Tibial nerve (tissue), 4 donors: ENCODE measurements around the gene ARHGEF11.

ENCODE experiments used
- EP300 ChIP-seq, 2 donors: sonication (generic); formaldehyde crosslinking; IDR thresholded peaks; one replicate each; pipeline ENCODE4 v1.6.1; 2017; ENCODE audit warnings: antibody characterized with exemption in 2 of 2, mild to moderate bottlenecking in 1 of 2
- POLR2A ChIP-seq, 2 donors: fragments of 450-650 bp; IDR thresholded peaks; one replicate each; pipeline ENCODE4 v1.6.1; 2017; ENCODE audit warnings: antibody characterized with exemption in 2 of 2, mild to moderate bottlenecking in 2 of 2, moderate library complexity in 2 of 2
- TF ChIP-seq, protein P1 (sequence below), 5 experiments: fragments of 200-600 bp in 3 of 5; fragments of 450-650 bp in 2 of 5; sonication (generic) in 3 of 5; IDR thresholded peaks; one replicate each; pipeline ENCODE4 v1.5.1; 2016 to 2019; ENCODE audit warnings: antibody characterized with exemption in 5 of 5, mild to moderate bottlenecking in 3 of 5, moderate library complexity in 2 of 5

DNA sequence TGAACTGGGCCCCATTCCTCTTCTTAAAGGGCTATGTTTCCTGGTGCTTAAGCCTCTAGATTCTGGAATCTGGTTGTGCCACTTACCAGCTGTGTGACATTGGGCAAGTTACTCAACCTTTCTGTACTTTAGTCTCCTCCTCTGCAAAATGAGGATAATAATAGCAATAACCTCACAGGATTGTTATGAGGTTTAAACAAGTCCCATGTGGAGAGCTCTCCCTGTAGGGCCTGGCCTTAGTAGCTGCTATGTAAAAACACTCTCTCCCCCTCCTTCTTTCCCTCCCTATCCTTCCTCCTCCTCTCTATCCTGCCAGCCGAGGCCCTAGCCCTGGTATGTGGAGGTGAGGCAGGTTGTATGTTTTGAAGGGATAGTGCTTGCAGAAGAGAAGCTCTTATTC lies 160.2 kb downstream of the ARHGEF11 start:
- TF ChIP-seq POLR2A (IDR thresholded peaks at IDR 0.05): no peak
- TF ChIP-seq, protein P1, sequence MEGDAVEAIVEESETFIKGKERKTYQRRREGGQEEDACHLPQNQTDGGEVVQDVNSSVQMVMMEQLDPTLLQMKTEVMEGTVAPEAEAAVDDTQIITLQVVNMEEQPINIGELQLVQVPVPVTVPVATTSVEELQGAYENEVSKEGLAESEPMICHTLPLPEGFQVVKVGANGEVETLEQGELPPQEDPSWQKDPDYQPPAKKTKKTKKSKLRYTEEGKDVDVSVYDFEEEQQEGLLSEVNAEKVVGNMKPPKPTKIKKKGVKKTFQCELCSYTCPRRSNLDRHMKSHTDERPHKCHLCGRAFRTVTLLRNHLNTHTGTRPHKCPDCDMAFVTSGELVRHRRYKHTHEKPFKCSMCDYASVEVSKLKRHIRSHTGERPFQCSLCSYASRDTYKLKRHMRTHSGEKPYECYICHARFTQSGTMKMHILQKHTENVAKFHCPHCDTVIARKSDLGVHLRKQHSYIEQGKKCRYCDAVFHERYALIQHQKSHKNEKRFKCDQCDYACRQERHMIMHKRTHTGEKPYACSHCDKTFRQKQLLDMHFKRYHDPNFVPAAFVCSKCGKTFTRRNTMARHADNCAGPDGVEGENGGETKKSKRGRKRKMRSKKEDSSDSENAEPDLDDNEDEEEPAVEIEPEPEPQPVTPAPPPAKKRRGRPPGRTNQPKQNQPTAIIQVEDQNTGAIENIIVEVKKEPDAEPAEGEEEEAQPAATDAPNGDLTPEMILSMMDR (IDR thresholded peaks at IDR 0.05): no peak
- no peak for TF ChIP-seq EP300 (IDR thresholded peaks at IDR 0.05)
